DND-41 (cell line): ENCODE measurements around the gene PKD1L1.
"Not testable (repeated sequence)": the region's sequence is repeated elsewhere in the genome, so short reads cannot be mapped to it uniquely, and the experiment has no call there.

ENCODE experiments used
- ATAC-seq: fragments of 200-7000 bp; cut with Tn5 transposase; 3 replicates; pipeline ENCODE4 v1.9.1; 2021; ENCODE audit warnings: low read depth; ENCODE audit not compliant: insufficient read depth
- DNase-seq: peaks from one replicate; pipeline ENCODE4 v3.0.0-alpha.2; 2020
- H2AFZ ChIP-seq: 2 replicates; pipeline ENCODE4 v1.6.0; 2012; ENCODE audit warnings: low read depth, low read length
- H3K27ac ChIP-seq: 2 replicates; pipeline ENCODE4 v1.5.1; 2012; ENCODE audit warnings: low read length, inconsistent platforms
- H3K27me3 ChIP-seq: fragments of 200-600 bp; sonication (generic); 2 replicates; pipeline ENCODE4 v1.6.0; 2012; ENCODE audit warnings: low read length, mild to moderate bottlenecking, inconsistent platforms; ENCODE audit not compliant: insufficient read depth, poor library complexity
- H3K36me3 ChIP-seq: 2 replicates; pipeline ENCODE4 v1.5.1; 2012; ENCODE audit warnings: low read length, inconsistent platforms; ENCODE audit not compliant: insufficient read depth
- H3K4me1 ChIP-seq: 2 replicates; pipeline ENCODE4 v1.5.1; 2012; ENCODE audit warnings: mild to moderate bottlenecking, low read length; ENCODE audit not compliant: insufficient read depth
- H3K4me2 ChIP-seq: 2 replicates; pipeline ENCODE4 v1.6.0; 2012; ENCODE audit warnings: mild to moderate bottlenecking, moderate library complexity, low read length, inconsistent platforms; ENCODE audit not compliant: insufficient read depth
- H3K4me3 ChIP-seq, 2 experiments: fragments of 200-600 bp in 1 of 2; shearing (Covaris generic) in 1 of 2; 2 replicates each; pipeline ENCODE4 v1.5.1; 2012 to 2016; ENCODE audit warnings: inconsistent platforms in 2 of 2, low read length in 2 of 2, mild to moderate bottlenecking in 2 of 2, low read depth in 1 of 2, moderate library complexity in 1 of 2
- H3K79me2 ChIP-seq: 2 replicates; pipeline ENCODE4 v1.6.0; 2012; ENCODE audit warnings: low read length, inconsistent platforms; ENCODE audit not compliant: insufficient read depth
- H3K9ac ChIP-seq: 2 replicates; pipeline ENCODE4 v1.6.0; 2012; ENCODE audit warnings: low read depth, mild to moderate bottlenecking, inconsistent platforms, low read length, moderate library complexity
- H3K9me3 ChIP-seq: 2 replicates; pipeline ENCODE4 v1.5.1; 2012; ENCODE audit warnings: low read length, moderate library complexity, mild to moderate bottlenecking, inconsistent platforms; ENCODE audit not compliant: insufficient read depth, severe bottlenecking
- H4K20me1 ChIP-seq: 2 replicates; pipeline ENCODE4 v1.6.0; 2012; ENCODE audit warnings: low read length; ENCODE audit not compliant: insufficient read depth
- CTCF ChIP-seq: IDR thresholded peaks from 2 replicates; pipeline ENCODE4 v1.5.1; 2012; ENCODE audit warnings: borderline replicate concordance, low read length, moderate library complexity, mild to moderate bottlenecking; ENCODE audit not compliant: poor library complexity, severe bottlenecking; ENCODE audit errors: extremely low read depth
- EZH2 ChIP-seq: IDR thresholded peaks from 3 replicates; pipeline ENCODE4 v1.6.1; 2012; ENCODE audit warnings: borderline replicate concordance, low read depth, mild to moderate bottlenecking, moderate library complexity, low read length, inconsistent platforms; ENCODE audit not compliant: severe bottlenecking

PKD1L1 gene

GRCh38 chr7:47990592-47990991, 42.3 kb upstream of the PKD1L1 start:
- H3K27ac ChIP-seq: no peak overlapping the region
- no peaks in the 10 kb centered on the region for H3K4me1 ChIP-seq
- H3K36me3 ChIP-seq: no peaks in the 10 kb centered on the region
- TF ChIP-seq EZH2: no peak
- no peak for TF ChIP-seq CTCF
- ATAC-seq (no peak), DNase-seq (no peak)
- H3K4me2 ChIP-seq: no peak overlapping the region
- no peak overlapping the region for H3K4me3 ChIP-seq
- H3K9ac ChIP-seq: no peak overlapping the region
- no peak overlapping the region for H2AFZ ChIP-seq
- no peaks in the 10 kb centered on the region for H4K20me1 ChIP-seq
- H3K79me2 ChIP-seq: no peaks in the 10 kb centered on the region
- H3K9me3 ChIP-seq: no peaks in the 10 kb centered on the region
- no peaks in the 10 kb centered on the region for H3K27me3 ChIP-seq

GRCh38 chr7:47989607-47990400, 41.5 kb upstream of the PKD1L1 start:
- not testable (repeated sequence) for H3K36me3 ChIP-seq, DNase-seq, H3K9me3 ChIP-seq, H3K79me2 ChIP-seq, H2AFZ ChIP-seq, H3K4me2 ChIP-seq, H3K9ac ChIP-seq, ATAC-seq, H3K27ac ChIP-seq, H4K20me1 ChIP-seq, H3K4me3 ChIP-seq, H3K4me1 ChIP-seq, H3K27me3 ChIP-seq

GRCh38 chr7:47988496-47989386, 40.5 kb upstream of the PKD1L1 start:
- DNase-seq (no peak), ATAC-seq (no peak)
- TF ChIP-seq CTCF: no peak
- no peak for TF ChIP-seq EZH2
- Histone ChIP-seq H3K27me3 (no peaks in the 10 kb centered on the region), H2AFZ (no peak overlapping the region), H3K27ac (no peak overlapping the region), H3K4me1 (no peaks in the 10 kb centered on the region), H3K4me2 (no peak overlapping the region), H3K36me3 (no peaks in the 10 kb centered on the region), H3K4me3 (no peak overlapping the region), H3K79me2 (no peaks in the 10 kb centered on the region), H3K9me3 (no peaks in the 10 kb centered on the region), H4K20me1 (no peaks in the 10 kb centered on the region), H3K9ac (no peak overlapping the region)

- no peaks in the 10 kb centered on the region for H3K27me3 ChIP-seq
- H3K9ac ChIP-seq: no peak overlapping the region
- no peak overlapping the region for H3K4me2 ChIP-seq
- peaks cover 6% of the 10 kb centered on the region; the same call in 1 of the 2 replicates for H3K79me2 ChIP-seq
- no peak for TF ChIP-seq CTCF
- TF ChIP-seq EZH2: no peak
- H3K9me3 ChIP-seq: no peaks in the 10 kb centered on the region
- no peak for ATAC-seq
- DNase-seq: no peak
- peaks cover 14% of the 10 kb centered on the region; the same call in 1 of the 2 replicates for H3K4me1 ChIP-seq
- H3K4me3 ChIP-seq: no peak overlapping the region
- no peak overlapping the region for H3K27ac ChIP-seq
- H2AFZ ChIP-seq: no peak overlapping the region; the same call in 1 of the 2 replicates
- no peaks in the 10 kb centered on the region for H4K20me1 ChIP-seq
- 0 out of 2 replicates have a peak, but pooled peaks cover 3% of the 10 kb centered on the region for H3K36me3 ChIP-seq
Observed at GRCh38 chr7:47982610-47983009, 34.3 kb upstream of the PKD1L1 start.

GRCh38 chr7:47980648-47981047, 32.4 kb upstream of the PKD1L1 start:
- Histone ChIP-seq H3K4me1 (peaks cover 14% of the 10 kb centered on the region; the same call in 1 of the 2 replicates), H3K36me3 (peaks cover 17% of the 10 kb centered on the region; the same call in 1 of the 2 replicates)
- not testable (repeated sequence) for H4K20me1 ChIP-seq, H3K79me2 ChIP-seq, H3K4me3 ChIP-seq, DNase-seq, ATAC-seq, H3K9me3 ChIP-seq, H2AFZ ChIP-seq, H3K9ac ChIP-seq, H3K4me2 ChIP-seq, H3K27me3 ChIP-seq, H3K27ac ChIP-seq
